Right hindlimb (tissue), 1 donor: ENCODE measurements around the gene NTM.
A peak's percentile ranks its signal among the peaks of the same experiment; 100 is the strongest.

Source experiments
- DNase-seq: peaks from one replicate; pipeline ENCODE4 v3.0.0-alpha.2; 2018

The NTM gene

DNA sequence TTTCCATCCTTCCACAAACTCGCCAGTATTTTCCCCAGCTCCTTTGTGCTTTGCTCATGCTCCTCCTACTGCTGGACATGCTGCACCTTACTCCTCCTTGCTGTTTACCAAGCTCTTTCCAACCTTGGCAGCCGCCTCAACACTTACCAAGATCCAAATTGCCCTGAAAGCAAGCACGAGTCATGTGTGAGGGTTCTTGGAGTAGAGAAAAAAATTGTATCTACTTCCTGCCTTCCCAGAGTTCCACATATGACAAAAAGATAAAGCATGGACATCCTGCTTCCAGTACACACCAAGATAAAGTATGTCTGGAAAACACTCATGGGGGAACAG is 767.5 kb downstream of the NTM start:
- DNase-seq, result no peak

DNA sequence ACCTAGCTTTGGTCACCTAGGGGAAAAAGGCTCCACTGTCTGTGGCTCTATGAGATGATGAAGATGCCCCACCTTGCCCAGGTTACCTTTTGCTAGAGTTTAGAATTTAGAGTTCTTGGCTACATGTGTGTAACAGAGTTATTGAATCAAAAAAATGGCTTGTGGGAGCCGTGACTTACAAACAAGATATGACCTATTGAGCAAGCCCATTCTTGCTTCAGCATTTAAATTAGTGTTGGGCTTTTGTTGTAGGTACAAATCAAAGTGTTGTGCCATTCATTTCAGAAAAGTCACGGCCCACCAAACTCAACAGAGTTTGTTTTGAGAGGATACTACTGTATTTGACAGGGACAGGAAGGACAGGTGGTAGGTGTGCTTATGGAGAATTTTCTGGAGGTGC is 768.8 kb downstream of the NTM start:
- no peak for DNase-seq

DNA sequence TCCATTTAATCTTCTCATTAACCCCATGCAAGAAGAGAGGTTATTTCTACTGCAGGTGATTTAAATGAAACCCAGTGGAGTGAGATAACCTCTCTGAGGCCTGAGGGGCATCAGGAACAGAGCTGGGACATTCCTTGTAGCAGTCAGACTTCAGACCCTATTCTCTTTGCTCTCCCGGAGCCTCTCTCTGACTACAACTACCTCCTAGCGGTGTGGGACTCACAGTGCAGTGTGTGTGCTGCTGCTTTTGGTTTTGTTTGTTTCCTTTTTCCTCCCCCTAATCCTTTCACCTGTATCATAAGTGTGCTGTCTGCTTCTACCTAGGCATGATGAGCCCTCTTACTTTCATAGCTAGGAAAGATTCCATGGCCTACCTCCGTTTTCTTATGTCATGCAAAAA is 769.6 kb downstream of the NTM start:
- no peak for DNase-seq

DNA sequence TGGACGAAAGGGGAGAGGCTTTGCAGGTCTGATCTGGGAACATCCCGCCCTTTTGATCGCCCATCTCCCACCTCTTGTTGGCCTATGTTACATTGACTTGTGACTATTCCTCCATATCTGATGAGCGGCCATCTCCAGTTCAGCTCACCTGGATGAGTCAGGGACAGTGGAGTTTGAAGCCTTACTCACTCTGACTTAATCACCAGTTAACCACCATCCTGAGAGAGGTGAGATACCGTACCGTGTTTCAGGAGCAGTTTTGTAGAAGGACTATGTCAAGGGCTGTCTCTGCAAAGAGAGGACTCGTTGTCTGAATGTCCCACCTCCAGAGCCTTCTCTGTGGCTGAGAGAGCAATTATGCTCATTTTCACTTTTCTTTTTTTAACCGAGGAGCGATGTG is 771.7 kb downstream of the NTM start:
- no peak for DNase-seq

DNA sequence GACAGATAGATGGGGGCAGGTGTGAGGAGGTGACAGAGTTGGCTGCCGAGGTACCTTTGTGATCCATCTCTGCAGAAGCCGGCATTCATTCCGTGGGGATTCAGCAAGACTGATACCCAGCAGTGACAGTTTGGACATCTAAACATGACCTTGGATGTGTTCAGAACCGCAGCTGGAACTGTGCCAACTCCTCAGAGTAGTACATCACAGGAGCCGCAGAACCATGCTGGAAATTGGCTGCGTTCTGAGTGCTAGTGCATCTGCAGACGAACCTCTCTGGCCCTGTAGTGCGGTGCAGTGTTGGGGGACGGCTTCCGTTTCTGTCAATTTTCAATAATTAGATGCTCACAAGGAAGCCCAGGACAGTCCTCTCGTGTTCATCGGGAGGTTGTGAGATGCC is 772.1 kb downstream of the NTM start:
- DNase-seq, result no peak

DNA sequence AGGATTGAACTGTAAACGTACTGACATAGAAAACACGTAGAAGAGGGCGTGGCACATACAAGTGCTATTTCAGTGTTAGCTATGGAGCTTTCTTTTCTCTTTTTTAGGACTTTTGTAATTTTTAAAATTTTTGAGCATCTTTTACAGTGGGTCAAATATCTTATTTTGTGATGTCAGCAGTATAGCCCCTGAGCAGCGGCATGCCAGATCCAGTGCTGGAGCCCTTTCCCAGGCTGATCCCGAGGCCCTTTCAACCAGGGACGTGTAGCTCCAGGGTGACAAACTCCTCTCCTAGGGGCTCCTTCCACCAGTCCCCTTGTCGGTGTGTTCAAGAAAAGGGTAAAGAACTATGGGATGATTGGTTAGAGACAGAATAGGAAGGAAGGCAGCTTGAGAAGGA is 777.0 kb downstream of the NTM start:
- DNase-seq, result no peak

DNA sequence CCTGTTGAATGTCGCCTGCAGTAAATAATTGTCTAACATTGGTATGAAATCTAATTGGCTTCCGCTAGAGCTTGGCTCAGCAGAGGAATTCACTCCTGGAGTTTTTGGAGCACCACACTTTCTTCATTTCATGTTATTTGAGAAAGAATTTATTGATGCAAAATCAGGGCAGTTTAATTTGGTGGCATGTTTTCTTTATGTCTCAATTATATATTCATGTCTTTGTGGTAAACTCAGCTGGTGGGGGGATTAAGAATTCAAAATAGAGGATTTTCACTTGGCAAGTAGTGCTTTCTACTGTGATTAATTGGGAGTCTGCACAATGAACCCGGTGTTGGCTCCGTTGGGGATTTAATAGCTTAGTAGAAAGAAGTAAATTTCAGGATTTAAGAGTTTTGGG is 784.4 kb downstream of the NTM start:
- DNase-seq, result no peak

DNA sequence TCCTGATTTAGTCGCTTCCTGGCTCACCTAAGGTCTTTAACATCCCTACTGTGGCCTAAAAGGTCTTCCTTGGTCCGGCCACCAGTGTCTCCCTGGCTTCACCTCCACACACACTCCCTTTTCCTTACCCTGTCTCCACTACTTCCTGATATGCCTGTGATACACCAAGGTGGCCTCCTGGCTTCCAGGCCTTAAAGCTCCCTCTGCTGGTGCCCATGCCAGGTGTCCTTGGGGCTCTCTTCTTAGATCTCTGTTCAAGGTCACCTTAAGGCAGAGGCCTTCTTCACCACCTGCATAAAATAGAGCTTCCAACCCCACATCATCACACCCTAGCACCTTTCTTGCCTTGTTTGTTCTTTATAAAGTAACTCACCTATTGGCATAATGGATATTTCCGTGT is 787.7 kb downstream of the NTM start:
- no peak for DNase-seq

DNA sequence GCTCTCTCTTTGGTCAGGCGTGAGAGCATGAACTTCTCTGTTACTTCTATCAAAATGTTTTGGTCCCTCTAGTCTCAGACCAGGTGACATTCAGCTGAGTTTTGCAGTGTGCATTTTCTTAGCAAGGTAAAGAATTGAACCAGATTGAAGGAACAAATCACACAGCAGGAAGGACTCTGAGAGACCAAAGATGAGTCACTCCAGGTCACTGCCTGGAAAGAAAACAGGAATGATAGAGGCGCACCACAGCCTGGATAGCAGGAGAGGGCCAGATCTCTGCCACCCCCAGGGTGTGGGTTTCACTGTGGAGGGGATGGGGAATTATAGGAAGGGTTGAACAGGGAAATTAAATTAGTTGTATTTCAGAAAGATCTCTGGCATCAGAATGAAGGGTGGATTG is 788.3 kb downstream of the NTM start:
- DNase-seq, result no peak

DNA sequence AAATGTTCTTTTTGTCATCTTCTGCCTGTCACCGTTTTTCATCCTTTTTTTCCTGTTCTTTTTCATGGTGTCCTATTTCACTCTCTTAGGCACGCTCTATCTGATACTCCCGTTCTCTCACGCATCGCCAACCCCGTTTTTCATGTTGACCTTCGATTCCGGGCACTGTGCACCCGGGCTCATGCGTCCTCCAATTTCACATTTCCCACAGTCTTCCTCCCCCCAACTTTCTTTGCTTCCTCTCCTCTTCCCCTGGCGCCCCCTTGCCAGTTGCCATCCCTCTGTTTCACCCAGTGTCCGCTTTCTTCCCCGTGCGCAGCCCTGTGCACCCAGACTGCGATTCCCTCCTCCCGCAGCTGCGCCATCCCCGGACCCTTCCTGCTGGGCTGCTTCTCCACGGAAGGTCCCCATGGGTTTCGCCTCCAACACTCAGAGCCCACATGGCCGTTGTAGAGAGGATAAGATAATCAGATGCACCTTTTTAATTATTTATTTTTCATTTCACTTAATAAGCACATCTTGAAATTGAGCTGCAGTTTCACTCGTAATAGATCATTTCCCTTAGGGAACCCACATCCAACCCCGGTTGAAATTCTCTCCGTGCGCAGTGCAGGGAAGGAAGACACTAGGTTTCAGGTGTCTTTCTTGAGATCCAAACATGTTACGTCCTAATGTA is 791.1 kb downstream of the NTM start:
- no peak for DNase-seq

DNA sequence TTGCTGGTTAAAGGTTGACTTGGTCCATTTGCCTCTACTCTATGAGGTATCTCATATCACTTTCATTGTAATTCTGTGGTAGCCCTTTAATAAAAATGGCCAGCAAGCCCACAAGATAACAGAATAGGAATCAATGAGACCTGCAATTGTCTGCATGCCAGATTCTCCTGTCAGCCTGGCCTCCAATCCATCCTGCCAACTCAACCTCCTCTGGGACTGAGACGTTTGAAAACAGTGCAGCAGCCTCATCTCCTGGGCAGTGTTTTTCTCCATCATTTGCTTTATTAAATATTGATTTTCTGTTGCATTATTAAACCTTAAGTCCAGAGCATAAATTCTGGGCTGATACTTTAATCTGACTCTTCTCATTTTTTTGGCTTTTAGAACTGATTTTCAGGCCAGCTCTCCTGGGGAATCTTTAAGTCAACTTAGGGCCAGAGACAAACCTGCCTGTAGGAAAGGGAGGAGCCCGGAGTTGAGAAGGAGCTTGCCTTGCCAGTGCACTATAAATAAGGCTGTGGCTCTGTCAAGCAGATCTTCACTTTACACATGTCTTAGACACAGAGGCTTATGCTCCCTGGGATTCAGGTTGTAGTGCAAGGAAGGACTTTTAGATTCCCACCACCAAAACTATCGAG is 798.0 kb downstream of the NTM start:
- no peak for DNase-seq

DNA sequence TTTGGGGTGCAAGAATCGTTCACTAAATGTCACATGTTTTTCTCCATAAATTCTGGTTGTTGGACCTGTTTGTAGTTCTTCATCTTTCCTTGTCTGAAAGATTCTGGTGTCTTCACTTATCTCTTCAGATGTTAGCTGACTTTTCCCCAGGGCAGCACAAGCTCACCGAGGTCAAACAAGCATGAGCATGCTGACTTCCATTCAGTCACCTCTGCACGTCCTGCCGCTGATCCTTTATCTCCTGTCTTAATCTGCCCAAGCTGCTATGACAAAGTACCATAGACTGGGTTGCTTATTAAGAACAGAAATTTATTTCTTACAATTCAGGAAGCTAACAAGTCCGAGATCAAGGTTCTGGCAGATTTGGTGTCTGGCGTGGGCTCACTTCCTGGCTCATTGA is 800.6 kb downstream of the NTM start:
- DNase-seq, result no peak

DNA sequence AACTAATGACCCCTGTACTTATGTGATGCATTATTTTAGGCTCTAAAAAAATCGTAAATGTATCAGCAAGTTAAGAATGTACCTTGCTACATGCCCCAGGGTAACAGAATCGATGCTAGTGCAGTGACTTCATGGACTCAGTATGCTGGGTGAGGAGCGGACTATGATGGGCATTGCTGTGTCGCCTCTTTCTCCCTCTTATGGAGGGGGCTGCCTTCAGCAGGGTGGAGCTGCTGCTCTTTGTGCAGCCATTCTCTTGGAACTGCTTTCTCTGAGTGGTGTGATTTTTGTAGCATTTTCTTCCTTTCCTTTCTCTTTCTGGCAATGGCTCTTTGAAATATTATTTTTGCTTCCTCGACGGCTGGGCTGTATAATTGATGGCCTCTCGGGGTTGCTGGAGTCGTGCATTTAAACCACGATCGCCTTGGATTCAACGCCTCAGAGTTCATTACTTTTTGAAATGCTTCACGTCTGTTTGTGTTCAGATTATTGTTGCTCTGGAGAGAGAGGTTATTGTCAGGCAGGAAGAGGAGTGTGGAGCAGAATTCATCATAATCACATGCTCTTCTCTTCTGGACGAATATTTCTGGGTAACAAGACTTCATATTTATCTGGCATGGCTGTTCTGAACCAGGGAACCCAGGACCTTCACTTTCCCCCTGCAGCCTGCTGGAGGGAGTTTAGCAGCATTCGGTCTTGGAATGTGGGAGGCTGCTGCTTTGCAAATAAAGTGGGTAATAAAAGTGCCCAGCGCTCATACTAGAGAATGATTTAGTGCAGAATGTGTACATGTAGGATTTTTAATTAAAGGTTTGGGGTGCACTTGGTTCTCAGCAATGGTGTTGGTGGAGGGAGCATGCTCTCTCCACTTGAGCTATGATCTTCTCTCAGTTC is 804.2 kb downstream of the NTM start:
- DNase-seq, result no peak

DNA sequence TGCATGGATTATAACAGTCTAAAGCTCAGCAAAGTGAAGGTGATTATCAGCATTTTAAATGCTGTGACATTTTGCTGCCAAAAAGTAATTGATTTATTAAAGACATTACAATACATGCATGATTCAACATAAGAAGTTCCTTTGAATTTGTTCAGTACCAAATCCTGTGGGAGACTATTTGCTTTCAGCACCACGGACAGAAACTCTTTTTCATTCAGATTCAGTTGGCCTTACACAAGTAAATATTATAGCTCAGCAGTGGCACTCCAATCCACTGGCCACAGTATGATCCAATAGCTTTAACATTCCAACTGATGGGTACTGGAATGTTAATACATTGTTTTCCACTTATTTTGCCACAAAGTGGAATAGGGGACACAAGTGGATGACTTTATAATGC is 806.7 kb downstream of the NTM start:
- peak; percentile 22 for DNase-seq

DNA sequence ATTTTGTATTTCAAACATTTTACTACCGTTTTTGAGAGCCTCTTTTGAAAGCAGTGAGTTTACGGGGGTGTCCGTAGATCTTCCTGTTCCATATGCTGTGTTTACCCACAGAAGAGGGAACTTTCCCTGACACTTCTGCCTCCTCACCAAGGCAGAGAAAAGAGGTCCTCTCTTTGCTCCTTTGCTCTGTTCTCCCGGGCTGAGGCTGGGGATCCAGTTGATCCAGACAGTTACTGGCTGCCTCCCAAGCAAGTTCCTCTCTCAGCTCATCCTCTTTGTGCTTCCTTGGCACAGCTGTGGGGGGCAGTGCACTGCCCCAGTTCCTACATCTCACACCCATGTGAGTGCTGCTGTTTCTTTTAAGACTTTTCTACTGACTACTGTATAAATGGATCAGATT is 813.7 kb downstream of the NTM start:
- DNase-seq, result no peak

DNA sequence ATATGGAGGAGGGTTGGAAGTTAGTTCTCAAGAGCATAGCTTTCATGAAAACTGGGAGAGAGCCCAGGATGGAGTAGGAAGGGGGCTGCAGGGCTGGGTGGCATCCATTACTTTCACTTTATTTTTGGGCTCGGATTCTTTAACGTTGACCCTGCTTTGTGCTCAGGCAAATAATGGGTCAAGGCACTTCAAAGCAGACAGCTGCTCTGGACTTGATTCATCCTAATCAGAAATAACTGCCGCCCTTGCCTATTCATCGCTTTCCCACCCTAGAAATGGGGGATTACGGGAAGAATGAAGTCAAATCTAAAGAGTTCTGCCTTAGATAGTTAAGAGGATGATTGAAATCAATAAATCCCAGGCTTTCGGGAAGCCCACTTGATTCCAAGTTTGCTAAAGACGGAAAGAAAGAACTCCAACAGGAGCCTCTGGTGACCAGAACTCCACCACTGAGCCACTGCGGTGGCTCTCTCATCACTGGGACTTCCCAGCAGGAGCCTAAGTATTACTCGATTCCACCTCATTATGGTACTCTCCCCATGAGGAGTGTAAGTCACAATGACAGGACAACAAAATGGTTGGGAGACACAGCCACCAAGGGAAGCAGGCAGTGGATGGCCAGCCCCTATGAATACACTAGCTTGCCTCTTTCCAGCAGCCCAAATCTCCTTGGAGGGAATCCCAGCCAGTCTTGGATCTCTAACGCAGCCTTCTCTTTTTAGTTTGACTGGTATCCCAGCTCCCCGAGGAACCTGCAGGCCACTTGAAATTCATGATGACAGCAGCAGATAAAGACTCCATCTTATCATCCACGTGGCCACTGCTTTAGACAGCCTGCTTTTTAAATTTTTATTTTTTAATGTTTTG is 815.5 kb downstream of the NTM start:
- DNase-seq, result no peak

DNA sequence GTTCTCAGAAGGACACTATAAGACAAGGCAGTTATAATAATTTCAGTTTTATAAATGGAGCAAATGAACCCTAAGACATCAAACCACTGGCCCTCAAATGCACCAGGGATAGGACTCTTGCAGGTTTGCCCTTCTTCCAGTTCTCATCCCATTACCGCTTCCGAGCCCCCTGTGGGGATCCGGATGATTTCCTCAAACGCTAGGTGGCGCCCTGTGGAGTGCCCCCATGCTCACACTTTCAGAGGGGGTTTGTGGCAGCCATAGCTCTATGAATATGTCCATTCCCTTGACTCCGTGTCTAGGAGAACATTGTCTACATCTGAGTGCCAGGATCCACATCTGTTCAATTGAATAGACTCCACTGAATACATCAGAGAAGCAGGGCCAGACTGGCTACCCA is 816.3 kb downstream of the NTM start:
- DNase-seq, result no peak

DNA sequence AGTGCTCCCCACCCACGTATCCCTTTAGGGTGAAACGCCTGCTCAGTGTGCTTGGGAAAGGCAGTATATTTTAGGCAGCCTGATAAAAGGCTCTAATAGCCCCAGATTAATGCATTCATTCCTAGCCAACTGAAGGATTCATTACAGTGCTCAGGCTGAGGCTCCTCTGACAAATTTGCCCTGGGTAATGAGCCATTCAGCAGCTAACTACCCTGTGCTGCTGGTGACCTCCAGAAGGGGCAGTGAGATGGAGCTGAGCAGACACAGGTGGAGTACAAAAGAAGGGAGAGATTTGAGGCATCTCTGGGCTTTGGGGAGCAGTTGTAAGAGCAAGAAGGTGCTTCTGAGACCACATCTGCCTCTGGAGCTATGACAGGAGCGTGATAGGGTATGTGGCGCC is 817.0 kb downstream of the NTM start:
- DNase-seq, result no peak

DNA sequence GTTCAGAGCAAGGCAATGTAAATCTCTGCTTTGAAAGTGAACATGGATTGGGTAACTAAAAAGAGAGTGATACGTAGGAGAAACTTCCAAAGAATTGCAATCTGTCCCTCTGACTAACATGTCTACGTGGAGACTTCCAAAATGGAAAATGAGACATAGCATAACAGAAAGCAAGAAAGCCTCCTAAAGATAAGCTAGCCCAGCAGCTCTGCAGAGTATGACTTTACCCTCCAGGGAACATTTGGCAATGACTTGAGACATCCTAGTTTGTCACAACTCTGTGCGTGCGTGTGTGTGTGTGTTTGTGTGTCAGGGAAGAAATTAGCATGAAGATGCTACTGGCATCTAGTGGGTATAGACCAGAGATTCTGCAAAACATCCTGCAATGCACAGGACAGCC is 817.4 kb downstream of the NTM start:
- DNase-seq, result no peak

DNA sequence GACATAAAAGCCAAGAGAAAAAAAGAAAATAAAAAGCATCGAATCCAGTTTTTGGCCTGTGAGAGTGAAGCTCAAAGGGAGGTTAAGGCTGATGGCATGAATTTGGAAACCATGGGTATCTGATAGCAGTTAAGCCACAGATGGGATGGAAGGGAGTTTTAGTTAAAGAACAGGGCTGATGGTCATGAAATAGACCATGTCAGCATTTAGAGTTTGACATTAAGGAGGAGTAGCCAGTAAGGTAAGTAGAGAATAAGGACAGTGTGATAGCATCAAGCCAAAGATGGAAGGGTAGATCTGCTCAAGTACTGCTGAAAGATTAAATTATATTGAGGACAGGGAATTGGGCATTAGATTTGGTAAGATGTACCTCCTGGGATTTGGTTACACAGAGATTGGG is 826.5 kb downstream of the NTM start:
- no peak for DNase-seq

DNA sequence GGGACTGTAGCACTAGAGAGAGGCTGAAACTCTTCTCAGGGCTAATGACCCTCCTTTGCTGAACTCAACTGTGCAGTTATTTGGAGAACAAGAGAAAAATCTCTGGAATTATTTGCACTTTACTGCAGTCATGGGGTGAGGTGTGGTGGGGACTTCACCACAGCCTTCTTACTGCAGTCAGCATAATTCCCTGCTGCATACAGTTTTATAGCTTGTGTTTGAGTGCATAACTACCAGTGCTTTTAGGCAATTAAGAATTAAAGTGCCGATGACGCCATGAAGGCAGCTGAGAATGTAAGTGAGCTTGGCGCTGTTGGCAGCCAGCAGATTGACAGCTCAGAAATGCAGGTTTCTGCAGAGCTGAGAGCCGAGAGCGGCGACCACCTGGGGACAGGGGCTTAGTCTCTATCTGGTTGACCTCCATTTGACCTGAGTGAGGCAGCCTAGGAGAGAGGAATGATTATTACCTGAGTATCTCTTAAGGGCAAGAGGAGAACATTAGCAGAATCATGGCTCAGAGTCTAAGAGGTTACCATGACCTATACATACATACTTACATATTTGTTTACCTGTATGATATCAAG is 830.0 kb downstream of the NTM start:
- DNase-seq, result no peak

DNA sequence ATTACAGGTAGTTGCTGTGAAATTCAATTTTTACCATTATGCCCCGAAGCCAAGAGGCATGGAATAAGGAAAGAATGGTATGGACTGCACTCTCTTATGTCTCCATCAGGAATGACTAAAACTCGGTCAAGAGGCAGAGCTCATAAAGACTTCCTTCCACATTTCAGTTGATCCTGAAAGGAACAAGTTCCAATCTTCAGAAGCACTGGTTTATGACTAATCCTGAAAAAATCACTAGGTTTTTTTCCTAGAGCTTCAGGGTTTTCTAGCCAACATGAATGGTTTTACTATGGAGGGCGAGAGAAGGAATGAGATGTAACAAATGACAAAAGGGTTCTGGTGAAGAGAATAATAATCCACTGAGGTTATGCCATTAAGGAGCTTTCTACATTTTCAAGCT is 832.2 kb downstream of the NTM start:
- no peak for DNase-seq

DNA sequence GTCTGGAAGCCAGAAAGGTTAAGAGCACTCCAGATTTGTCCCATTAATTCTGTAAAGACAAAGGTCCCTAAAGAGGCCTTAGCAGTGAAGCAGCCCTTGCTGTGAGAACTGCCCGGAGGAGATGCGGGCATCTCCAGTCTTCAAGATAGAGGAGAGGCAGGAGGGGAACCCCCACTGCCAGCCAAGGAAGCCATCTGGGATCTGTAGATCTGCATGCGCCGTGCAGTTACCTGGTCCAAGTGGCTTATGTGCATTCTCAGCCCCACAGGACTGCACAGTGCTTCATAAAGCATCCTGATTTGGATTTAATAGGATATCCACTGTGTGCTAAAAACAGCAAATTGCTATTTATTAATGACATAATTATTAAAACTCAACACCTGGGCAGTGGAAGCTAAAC is 834.6 kb downstream of the NTM start:
- no peak for DNase-seq
